HL-60/S4 treated with retinoic acid at 250 ng/mL for 4 days and 3 days (cell line): ENCODE data around the gene TBC1D25.
"Not testable (repeated sequence)": the region's sequence is repeated elsewhere in the genome, so short reads cannot be mapped to it uniquely, and the experiment has no call there.

Source experiments
- in situ Hi-C: fragments of 300-500 bp; cut with MboI; formaldehyde crosslinking; loops from 2 replicates; pipeline ENCODE4 v1.7.0; 2022; ENCODE audit warnings: low sequenced_read_pairs

The TBC1D25 gene

DNA sequence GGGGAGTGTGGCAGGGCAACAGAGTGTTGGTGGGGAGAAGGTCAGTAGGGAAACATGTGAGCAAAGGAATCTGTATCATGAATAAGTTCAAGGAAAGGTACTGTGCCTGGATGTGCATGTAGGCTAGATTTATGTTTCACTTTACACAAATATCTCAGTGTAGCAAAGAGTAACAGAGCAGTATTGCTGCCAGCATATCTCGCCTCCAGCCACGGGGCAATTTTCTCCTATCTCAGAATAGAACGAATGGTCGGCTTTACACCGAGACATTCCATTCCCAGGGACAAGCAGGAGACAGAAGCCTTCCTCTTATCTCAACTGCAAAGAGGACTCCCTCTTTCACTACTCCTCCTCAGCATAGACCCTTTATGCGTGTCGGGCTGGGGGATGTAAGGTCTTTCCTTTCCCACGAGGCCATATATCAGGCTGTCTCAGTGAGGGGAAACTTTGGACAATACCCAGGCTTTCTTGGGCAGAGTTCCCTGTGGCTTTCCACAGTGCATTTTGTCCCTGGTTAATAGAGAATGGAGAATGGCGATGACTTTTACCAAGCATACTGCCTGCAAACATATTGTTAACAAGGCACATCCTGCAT lies 16.3 kb downstream of the TBC1D25 start:
- in situ Hi-C loops: not testable (repeated sequence)

DNA sequence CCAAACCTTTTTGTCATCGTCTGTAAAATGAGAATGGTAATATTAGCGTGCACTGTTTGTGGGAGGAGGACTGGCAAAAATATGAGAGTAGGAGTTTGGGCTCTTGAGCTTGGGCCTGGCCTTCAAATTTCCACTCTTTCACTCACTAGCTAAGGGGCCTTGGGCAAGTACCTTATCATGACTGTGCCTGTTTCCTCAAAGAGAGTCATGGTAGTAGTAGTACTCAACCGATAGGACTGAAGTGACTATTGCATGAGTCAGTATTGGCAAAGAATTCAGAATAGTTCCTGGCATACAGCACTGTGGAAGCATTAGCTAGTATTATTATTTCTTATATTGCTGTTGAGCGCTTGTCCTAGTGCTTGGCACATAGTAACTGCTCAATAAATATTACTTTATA lies 18.8 kb downstream of the TBC1D25 start:
- in situ Hi-C loops: no loop called here

DNA sequence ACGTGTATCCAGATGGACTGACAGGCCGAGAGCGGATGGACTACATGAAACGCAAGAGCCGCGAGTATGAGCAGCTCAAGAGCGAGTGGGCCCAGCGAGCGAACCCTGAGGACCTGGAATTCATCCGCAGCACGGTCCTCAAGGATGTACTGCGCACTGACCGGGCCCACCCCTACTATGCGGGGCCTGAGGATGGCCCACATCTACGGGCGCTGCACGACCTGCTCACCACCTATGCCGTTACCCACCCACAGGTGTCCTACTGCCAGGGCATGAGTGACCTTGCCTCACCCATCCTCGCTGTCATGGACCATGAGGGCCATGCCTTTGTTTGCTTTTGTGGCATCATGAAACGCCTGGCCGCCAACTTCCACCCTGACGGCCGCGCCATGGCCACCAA lies 20.1 kb downstream of the TBC1D25 start:
- in situ Hi-C loops: no loop called here

DNA sequence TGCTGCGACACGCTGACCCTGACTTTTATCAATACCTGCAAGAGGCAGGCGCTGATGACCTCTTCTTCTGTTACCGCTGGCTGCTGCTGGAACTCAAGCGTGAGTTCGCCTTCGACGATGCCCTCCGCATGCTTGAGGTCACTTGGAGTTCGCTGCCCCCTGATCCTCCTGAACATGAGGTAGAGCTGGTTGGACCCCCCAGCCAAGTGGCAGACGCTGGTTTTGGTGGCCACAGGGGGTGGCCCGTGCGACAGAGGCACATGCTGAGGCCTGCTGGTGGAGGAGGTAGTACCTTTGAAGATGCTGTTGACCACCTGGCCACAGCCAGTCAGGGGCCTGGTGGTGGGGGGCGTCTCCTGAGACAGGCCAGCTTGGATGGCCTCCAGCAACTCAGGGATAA lies 20.5 kb downstream of the TBC1D25 start:
- in situ Hi-C loops: no loop called here

DNA sequence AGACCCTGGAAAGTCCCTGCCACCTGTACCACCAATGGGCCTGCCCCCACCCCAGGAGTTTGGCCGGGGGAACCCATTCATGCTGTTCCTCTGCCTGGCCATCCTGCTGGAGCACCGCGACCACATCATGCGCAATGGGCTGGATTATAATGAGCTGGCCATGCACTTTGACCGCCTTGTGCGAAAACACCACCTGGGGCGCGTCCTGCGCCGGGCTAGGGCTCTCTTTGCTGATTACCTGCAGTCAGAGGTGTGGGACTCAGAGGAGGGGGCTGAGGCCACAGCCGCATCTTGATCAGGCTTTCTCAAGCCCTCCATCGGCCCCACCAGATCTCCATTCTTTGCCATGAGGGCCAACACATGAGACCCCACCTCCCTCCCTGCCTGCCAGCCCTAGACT lies 21.2 kb downstream of the TBC1D25 start:
- in situ Hi-C loops: no loop called here

DNA sequence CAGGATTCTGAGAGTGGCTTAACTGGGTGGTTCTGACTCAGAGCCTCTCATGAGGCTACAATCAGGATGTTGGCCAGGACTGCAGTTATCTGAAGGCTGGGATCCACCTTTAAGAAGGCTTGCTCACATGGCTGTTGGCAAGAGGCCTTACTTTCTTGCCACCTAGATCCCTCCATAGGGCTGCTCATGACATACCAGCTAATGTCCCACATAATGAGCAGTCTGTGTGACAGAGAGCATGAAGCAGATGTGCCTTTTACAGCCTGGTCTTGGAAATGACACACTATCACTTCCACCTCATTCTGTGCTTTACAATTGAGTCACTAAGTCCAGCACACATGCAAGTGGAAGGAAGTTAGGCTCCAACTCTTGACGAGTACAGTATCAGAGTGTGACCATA lies 30.4 kb downstream of the TBC1D25 start:
- in situ Hi-C loops: no loop called here

DNA sequence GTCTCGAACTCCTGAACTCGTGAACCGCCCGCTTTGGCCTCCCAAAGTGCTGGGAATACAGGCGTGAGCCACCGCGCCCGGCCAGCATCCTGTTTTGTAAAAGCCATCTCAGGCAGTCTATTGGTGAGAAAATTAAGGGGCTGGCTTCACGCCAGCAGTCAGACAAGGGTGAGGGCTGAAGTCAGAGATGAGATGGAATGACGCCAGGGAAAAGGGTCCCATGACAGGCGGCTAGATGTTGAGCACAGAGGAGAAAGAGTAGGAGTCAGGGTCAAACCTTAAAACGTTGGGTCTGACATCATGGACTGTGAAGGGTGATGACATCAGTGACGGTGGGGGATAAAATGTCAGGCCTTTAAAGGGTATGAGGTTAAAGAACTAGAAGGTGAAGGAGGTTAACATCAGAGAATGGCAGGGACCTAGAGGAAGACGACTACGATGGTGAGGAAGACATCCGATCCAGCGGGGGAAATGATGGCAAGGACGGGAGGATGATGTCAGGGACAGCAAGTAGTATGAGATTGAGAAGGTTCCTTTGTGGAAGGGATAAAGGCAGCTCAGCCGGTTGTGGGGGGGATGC lies 34.3 kb downstream of the TBC1D25 start:
- in situ Hi-C loops: no loop called here

DNA sequence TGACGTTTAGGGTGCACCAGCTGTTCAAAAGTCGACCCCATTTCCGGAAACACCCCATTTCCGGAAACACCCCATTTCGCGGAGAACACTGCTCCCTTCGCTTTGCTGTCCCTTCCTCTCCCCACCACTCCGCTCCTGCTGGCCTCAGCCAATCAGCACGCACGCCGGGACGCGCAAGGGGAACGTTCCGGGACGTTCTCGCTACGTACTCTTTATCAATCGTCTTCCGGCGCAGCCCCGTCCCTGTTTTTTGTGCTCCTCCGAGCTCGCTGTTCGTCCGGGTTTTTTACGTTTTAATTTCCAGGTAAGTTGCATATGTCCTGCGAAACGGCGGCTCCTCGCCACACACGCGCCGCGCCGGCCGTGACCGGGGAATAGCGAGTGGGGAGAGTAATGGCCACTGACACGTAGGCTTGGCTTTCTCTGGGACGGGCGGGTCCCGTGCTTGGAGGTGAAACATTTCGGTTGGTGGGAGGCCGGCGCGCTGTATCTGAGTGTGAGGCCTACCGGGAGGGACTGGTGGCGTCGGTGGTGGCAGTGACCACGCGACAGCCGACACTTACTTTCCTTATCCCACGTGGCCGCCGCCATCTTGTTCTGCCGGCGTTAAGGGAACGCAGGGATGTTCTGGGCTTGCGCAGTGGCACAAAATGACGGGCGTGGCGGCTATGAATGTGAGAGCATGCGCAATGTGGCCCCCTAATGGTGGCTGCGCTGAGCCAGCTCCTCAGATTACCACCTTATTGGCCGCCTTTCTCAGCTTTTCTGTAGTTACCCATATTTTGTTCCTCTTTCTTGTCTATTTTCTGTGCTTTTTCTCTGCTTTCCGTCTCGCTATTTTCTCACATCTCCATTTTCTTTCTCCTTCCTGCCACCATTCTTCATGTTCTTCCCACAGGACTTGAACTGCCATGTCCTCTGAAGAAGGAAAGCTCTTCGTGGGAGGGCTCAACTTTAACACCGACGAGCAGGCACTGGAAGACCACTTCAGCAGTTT lies 35.1 kb downstream of the TBC1D25 start, which contains the start of gene RBM3:
Gene RBM3, plus strand, starts transcription at position 215 of the 997 bp plus-strand sequence. Its CDS starts 697 bp downstream, at position 912.
- in situ Hi-C loops: no loop called here

DNA sequence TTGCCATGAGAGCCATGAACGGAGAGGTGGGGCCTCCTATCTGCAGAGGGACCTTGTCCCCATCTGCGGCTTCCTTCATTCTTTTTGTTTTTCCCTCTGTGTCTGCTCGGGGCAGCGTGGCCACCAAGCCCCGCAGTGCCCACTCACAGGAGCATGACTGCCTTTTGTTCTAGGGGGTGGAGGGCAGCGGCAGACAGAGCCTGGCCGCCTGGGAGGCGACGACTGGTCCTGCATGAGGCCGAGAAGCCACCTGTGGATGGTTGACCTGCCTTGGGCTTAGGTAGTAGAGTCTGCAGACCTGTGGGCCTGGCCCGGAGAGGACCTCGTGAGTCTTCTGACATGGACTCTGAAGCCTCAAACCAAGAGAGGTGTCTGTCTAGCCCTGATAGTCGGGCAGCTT lies 36.1 kb downstream of the TBC1D25 start:
- in situ Hi-C loops: no loop called here

DNA sequence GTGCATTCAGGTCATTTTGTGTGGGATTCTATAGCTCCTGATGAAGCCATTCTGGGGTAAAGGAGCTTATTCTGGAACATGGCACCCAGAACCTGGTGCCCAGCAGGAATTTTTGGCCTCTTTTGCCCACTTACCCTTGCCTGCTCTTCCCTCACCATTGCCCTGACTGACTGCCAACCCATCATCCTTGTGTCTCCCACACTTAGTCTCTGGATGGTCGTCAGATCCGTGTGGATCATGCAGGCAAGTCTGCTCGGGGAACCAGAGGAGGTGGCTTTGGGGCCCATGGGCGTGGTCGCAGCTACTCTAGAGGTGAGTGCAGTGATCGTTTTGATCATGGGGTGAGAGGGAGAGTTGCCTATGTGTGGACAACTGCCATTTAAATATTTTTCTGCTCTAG lies 36.6 kb downstream of the TBC1D25 start:
- in situ Hi-C loops: no loop called here

DNA sequence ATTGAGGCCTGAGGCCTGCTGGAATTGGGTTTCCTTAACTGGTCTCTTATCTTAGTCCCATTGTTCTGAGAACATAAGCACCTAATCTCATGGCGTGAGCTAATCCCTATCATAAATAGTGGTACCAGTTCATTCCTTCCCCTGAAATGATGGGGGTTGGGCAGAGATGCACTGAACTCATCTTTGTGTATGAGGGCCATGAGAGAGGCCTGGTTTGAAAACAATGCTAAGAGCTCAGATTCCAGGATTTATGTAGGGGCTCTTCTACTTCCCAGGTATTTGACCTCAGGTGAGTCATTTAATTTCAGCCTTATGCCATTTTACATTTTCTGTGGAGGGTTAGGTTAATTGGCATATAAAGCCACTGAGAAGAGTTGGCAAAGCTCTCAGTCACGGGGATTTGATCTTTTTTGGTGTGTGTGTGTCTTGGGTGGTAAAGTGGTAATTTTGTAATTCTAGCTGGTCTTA lies 39.2 kb downstream of the TBC1D25 start:
- in situ Hi-C loops: no loop called here

DNA sequence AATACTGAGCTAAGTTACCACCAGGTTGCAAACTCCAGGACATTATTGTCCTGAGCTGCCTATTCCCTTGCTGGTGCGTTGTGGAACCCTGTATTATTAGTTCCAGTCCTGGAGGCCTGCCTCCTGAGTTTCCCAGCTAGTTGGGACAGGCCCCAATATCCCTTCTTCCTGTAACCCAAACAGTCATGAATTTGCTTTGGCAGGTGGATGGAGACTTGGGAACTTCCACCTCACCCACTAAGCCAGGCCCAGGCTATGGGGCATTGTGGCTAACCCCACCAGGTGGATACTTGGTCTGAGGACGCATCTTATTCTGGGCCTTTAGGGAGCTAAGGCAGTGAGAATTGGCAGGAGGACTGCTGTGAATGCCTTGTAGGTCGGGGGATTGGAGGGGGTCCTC lies 39.7 kb downstream of the TBC1D25 start:
- in situ Hi-C loops: no loop called here

DNA sequence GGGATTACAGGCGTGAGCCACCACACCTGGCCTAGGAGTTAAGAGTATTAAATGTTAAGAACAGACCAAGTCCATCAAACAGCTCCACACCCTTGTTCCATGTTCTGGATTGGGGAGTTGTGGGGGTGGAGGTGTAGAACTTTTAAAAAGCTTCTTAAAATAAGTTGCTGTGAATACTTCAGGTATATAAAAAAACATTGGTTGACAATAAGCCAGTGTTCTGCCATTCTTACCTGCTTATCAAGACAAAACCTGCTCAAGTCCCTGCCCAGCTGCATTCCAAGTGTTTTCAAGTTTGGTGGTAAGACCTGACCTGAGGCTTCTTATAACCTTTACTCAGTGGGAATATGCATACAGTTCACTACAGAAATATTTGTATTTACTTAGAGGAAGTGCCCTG lies 41.1 kb downstream of the TBC1D25 start:
- in situ Hi-C loops: no loop called here

DNA sequence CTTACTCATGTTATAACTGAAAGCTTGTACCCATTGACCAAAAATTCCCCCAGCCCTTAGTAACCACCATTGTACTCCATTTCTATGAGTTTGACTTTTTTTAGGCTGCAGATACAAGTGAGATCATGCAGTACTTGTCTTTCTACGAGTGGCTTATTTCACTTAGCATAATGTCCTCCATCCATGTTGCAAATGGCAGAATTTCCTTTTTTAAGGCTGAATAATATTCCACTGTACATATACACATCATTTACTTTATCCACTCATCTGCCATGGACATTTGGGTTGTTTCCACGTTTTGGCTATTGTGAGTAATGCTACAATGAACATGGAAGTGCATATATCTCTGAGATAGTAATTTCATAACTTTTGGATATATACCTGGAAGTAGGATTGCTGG lies 45.2 kb downstream of the TBC1D25 start:
- in situ Hi-C loops: no loop called here

DNA sequence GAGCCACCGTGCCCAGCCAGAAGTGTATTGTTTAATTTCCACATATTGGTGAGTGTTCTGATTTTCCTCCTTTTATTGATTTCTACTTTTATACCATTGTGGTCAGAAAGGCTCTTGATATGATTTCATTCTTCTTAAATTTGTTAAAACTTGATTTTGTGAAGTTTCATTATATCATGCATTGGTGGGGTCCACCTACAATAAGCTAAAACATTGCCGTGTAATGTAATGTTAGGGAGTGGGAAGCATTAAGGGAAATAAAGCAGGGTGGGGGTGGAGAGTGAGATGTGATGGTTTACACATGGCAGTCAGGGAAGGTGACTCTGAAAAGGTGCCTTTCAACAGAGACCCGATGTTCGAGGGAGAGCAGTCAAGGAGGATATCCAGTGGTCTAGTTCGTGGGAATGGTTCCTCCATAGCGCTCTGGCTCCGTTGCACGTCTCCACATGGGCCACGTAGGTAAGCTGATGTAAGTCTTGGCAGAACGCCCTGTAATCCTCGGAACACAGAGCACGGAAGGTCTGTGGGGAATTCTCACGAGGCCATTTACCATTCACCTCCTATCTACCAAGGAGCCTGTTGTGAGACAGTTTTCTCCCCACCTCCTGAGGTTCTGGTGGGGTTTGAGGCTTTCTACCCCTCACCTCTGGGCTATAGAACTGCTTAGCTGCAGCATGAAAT lies 50.1 kb downstream of the TBC1D25 start:
- in situ Hi-C loops: no loop called here

DNA sequence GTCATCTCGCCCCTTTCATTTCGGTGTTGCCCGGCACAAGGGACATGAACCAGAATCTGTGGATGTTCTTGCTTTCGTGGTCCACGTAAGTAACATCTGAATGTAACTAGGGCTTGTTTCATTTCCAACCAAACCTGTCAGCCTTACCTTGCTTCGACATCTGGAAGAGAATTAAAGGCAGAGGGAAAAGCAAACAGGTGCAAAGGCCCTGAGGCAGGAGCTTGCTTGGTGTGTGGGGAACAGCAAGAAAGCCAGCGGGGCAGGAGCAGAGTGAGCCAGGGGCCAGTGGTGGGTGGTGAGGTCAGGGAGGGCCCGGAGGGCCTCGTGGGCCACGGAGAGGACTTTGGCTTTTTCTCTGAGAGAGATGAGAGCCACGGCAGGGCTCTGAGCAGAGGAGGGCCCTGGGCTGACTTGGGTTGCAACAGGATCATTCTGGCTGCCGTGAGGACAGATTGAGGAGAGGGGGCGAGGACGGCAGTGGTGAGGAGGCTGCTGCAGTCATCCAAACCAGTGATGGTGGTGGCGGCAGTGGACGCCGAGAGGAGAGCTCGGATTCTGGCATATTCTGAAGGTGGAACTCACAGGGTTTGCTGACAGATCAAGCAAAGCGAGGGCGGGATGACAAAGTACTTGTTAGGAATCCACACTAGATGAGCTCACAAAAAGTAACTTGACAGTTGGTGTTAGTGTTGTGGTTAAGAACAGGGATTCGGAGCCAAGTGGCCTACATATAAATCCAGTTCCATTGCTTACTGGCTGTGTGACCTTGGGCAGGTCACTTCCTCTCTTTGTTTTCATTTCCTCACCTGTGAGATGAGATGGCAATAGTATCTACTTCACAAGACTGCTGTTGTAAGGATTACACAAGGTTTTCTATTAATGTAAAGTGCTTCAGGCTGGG lies 50.9 kb downstream of the TBC1D25 start:
- in situ Hi-C loops: no loop called here

DNA sequence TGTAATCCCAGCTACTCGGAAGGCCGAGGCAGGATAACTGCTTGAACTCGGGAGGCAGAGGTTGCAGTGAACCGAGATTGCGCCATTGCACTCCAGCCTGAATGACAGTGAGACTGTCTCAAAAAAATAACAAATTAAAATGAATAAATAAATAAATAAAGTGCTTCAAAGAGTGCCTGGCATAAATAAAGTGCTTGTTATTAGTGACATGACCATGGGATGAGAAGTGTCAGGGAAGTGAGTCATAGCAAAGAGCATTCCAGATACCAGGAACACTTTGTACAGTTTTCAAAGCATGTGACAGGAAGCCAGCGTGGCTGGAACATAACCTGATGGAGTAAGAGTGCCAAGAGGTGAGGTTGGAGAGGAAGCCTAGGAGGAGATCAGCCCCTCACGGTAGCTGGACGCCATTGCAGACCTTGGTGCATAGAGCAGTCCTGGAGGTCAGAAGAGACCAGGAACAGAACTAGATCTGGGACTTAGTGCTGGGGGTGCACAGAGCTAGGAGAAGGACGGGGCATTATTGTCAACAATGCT lies 51.8 kb downstream of the TBC1D25 start:
- in situ Hi-C loops: no loop called here

DNA sequence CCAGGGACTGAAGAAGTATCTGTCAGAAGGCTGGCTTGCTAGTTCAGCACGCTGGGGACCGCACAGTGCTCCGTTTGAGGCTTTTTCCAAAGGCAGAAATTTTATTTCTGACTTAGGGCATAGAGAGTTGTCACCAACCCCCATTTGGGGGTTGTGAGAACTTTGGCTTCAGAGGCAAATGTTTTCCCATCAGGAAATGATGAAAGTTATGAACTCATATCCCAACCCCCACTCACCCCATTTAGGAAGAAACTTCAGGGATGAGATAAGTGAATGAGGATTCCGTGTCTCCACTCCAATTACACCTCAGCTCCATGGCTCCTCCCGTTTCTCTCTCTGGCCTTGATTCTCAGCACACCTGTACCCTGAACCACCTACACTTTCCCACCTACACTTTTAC lies 53.5 kb downstream of the TBC1D25 start:
- in situ Hi-C loops: no loop called here

DNA sequence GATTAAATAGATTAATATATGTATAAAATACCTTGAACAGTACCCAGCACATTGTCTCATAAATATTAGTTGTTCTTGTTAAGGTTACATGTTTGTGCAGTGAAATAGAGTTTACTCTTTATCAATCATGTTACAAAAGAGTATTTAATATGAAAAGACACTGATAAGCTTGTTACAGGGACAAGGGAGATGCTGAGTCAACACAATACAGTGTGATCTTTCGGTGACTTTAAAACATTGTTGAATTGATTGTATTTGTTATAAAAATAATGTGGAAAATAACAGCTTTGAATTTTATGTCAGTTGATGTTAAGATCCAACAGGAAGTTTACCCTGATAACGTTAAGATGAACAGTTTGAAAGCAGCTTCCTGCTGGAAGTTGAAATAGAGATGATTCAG lies 56.4 kb downstream of the TBC1D25 start:
- in situ Hi-C loops: no loop called here
